SK-N-MC (cell line): Measurements from ENCODE around the gene TGFBR3.
"Not testable (repeated sequence)": the region's sequence is repeated elsewhere in the genome, so short reads cannot be mapped to it uniquely, and the experiment has no call there.

Source experiments
- DNase-seq: peaks from one replicate; pipeline ENCODE4 v3.0.0-alpha.2; 2011; ENCODE audit warnings: low read depth, low spot score
- H3K27ac ChIP-seq: fragments of 200-600 bp; sonication (generic); 2 replicates; pipeline ENCODE4 v1.5.1; 2016; ENCODE audit warnings: mixed run types
- H3K36me3 ChIP-seq: fragments of 200-600 bp; sonication (generic); 2 replicates; pipeline ENCODE4 v1.6.1; 2017; ENCODE audit warnings: antibody characterized with exemption, low read length, mixed read lengths; ENCODE audit not compliant: insufficient read depth
- H3K4me3 ChIP-seq: fragments of 200-600 bp; sonication (generic); 2 replicates; pipeline ENCODE4 v1.5.1; 2016
- H3K9ac ChIP-seq: fragments of 200-600 bp; sonication (generic); 2 replicates; pipeline ENCODE4 v1.8.0; 2017; ENCODE audit warnings: mixed run types, mixed read lengths; ENCODE audit not compliant: insufficient read length
- H3K9me3 ChIP-seq: fragments of 200-600 bp; sonication (generic); 2 replicates; pipeline ENCODE4 v1.6.1; 2017; ENCODE audit warnings: low read depth, mild to moderate bottlenecking, antibody characterized with exemption, low read length, moderate library complexity, mixed read lengths
- EZH2 ChIP-seq: fragments of 200-600 bp; sonication (generic); IDR thresholded peaks from one replicate; pipeline ENCODE4 v1.6.1; 2017; ENCODE audit warnings: antibody characterized with exemption
- FOXP2 ChIP-seq: optimal IDR thresholded peaks from 2 replicates; pipeline ENCODE3; 2011; ENCODE audit warnings: mild to moderate bottlenecking, moderate library complexity; ENCODE audit not compliant: insufficient read depth; ENCODE audit errors: extremely low read length, control extremely low read depth
- POLR2AphosphoS5 ChIP-seq: IDR thresholded peaks from 2 replicates; pipeline ENCODE4 v1.6.1; 2012; ENCODE audit warnings: mild to moderate bottlenecking, low read depth, low read length, borderline replicate concordance

The TGFBR3 gene

GRCh38 chr1:91863498-91863897 is 22.5 kb downstream of the TGFBR3 start:
- H3K36me3 ChIP-seq: no peaks in the 10 kb centered on the region
- DNase-seq: no peak
- no peaks in the 10 kb centered on the region for H3K9me3 ChIP-seq
- H3K4me3 ChIP-seq: peak overlapping the region; percentile 76
- H3K9ac ChIP-seq: peak overlapping the region; percentile 70
- TF ChIP-seq POLR2AphosphoS5 (no peak), FOXP2 (no peak), EZH2 (no peak)
- peak overlapping the region; percentile 96 for H3K27ac ChIP-seq

- no peak overlapping the region for H3K9ac ChIP-seq
- no peak for DNase-seq
- no peaks in the 10 kb centered on the region for H3K9me3 ChIP-seq
- no peak overlapping the region for H3K27ac ChIP-seq
- H3K4me3 ChIP-seq: no peak overlapping the region
- no peak for TF ChIP-seq FOXP2
- no peak for TF ChIP-seq EZH2
- TF ChIP-seq POLR2AphosphoS5: no peak
- no peaks in the 10 kb centered on the region for H3K36me3 ChIP-seq
Measured at GRCh38 chr1:91862120-91862519, 23.8 kb downstream of the TGFBR3 start.

DNA sequence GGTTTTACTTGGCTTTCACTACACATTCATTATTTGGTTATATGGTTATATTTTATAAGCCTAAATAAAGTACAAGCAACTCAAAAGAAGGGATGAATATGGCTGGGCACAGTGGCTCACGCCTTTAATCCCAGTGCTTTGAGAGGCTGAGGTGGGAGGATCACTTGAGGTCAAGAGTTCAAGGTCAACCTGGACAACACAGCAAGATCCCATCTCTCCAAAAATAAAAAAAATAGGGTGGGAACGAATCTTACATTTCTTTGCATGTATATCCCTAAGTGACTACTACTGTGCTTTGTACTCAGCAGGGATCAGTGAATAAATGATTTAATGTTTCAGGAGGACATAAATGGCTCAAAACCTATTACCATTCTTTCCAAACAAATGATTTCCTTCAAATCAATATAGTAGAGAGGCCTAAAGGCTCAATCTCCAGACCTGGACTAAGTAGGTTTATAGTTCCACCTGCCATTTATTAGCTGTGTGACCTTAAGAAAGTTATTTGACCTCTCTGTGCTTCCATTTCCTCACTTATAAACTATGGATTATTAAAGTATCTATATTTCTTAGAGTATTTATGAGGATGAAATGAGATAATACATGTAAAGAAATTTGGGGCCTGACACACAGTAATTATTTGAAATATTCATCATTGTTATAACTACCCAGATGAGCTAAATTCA is 28.3 kb downstream of the TGFBR3 start:
- DNase-seq: no peak
- no peak overlapping the region for H3K4me3 ChIP-seq
- H3K9me3 ChIP-seq: no peaks in the 10 kb centered on the region
- TF ChIP-seq FOXP2 (no peak), POLR2AphosphoS5 (no peak), EZH2 (no peak)
- H3K27ac ChIP-seq: no peak overlapping the region
- H3K36me3 ChIP-seq: no peaks in the 10 kb centered on the region
- H3K9ac ChIP-seq: no peak overlapping the region

- H3K36me3 ChIP-seq: no peaks in the 10 kb centered on the region
- H3K27ac ChIP-seq: no peak overlapping the region
- no peaks in the 10 kb centered on the region for H3K9me3 ChIP-seq
- TF ChIP-seq EZH2 (no peak), FOXP2 (no peak), POLR2AphosphoS5 (no peak)
- H3K9ac ChIP-seq: no peak overlapping the region
- H3K4me3 ChIP-seq: no peak overlapping the region
- DNase-seq: no peak
Measured at GRCh38 chr1:91856996-91857395, 29.0 kb downstream of the TGFBR3 start.

GRCh38 chr1:91854852-91855534 is 31.0 kb downstream of the TGFBR3 start:
- TF ChIP-seq POLR2AphosphoS5 (no peak), FOXP2 (no peak), EZH2 (no peak)
- Histone ChIP-seq H3K27ac (no peak overlapping the region), H3K4me3 (no peak overlapping the region)

GRCh38 chr1:91853397-91853796 is 32.6 kb downstream of the TGFBR3 start:
- no peak overlapping the region for H3K4me3 ChIP-seq
- no peak for TF ChIP-seq POLR2AphosphoS5
- TF ChIP-seq FOXP2: no peak
- no peak for TF ChIP-seq EZH2
- DNase-seq: no peak
- no peak overlapping the region for H3K27ac ChIP-seq
- no peak overlapping the region for H3K9ac ChIP-seq
- H3K36me3 ChIP-seq: no peaks in the 10 kb centered on the region
- H3K9me3 ChIP-seq: no peaks in the 10 kb centered on the region

More at GRCh38 chr1:91854852-91855534, 31.0 kb downstream of the TGFBR3 start:
- DNase-seq: no peak
- Histone ChIP-seq H3K36me3 (no peaks in the 10 kb centered on the region), H3K9me3 (no peaks in the 10 kb centered on the region), H3K9ac (no peak overlapping the region)

DNA sequence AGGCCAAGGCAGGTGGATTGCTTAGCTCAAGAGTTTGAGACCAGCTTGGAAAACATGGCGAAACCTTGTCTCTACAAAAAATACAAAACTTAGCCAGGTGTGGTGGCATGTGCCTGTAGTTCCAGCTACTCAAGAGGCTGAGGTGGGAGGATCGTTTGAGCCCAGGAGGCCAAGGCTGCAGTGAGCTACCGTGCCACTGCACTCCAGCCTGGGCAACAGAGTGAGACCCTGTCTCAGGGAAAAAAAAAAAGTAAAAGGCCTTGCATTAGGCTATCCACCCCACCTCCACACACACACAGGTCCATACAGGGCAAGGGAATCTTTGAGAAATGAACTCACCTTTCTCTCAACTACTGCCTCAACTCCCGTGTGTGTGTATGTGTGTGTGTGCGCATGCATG is 33.9 kb downstream of the TGFBR3 start:
- H3K36me3 ChIP-seq, H3K9ac ChIP-seq, H3K9me3 ChIP-seq, H3K4me3 ChIP-seq, H3K27ac ChIP-seq, DNase-seq: not testable (repeated sequence)

DNA sequence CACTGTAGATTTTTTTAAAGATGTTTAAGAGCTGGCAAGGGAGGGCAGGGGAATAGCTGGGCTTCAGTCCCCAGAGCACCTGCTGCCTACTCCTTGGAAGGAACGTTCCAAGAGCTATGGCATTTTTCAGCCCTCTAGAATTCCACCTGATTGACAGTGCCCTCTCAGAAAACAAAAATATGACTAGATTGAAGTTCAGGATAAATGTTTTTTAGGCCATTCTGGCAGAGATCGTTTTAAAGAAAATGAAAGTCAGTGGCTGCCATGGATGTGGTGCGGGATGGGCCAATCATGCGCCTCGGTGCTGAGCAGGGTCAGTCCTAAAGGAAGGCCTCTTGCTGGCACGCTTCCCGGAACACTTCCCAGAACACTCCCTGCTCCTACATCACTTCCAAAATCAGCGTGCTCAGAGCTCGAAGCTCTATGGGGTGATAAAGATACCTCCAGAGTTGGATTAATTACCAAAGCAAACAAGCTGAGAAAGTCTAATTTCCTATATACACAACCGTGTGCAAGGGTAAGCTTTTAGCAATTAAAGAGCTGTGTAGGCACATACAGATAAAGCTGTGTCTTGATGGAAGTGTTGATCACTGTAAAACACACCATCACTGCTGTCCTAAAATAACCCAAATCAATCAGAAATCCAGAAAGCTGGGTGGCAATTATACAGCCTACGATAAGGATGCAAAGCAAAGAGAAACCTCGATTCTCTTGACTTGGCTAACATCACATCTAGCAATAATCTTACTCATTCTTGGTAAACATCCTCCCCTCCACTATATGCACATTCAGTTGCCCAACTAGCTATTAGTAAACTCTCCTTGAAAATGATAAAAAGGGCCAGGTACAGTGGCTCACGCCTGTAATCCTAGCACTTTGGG is 34.6 kb downstream of the TGFBR3 start:
- Histone ChIP-seq H3K9me3 (no peaks in the 10 kb centered on the region), H3K36me3 (no peaks in the 10 kb centered on the region), H3K9ac (peak overlapping the region; percentile 18), H3K4me3 (peak overlapping the region; percentile 47), H3K27ac (no peak overlapping the region)
- TF ChIP-seq FOXP2 (no peak), EZH2 (no peak), POLR2AphosphoS5 (no peak)
- no peak for DNase-seq
